HG03280 (cell line): ENCODE results near the gene CCDC50.

ENCODE experiments used
- ATAC-seq: cut with Tn5 transposase; IDR thresholded peaks from one replicate; pipeline ENCODE4 v1.9.1; 2021; ENCODE audit warnings: mild to moderate bottlenecking, moderate library complexity; ENCODE audit not compliant: unreplicated experiment

The CCDC50 gene

DNA sequence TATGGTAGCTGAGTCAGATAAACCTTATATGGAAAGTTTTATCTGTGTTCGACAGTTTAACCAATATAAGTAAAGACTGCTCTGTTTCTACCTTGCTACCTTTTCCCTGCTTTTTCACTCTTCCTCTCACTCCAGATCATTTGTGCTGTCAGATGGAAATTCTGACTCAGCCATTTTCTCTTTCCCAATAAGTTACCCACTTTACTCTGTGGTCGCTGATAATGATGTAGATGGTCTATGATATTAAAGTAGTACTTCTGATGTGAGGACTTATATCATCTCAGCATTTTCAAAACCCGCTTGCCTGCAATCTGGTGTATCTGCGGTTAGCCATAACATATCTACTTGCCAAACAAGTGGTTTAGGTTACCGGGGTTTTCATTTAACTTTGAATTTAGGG, 16.1 kb downstream of the CCDC50 start:
- no peak for ATAC-seq

GRCh38 chr3:191347228-191347627, 18.0 kb downstream of the CCDC50 start:
- ATAC-seq, result no peak

DNA sequence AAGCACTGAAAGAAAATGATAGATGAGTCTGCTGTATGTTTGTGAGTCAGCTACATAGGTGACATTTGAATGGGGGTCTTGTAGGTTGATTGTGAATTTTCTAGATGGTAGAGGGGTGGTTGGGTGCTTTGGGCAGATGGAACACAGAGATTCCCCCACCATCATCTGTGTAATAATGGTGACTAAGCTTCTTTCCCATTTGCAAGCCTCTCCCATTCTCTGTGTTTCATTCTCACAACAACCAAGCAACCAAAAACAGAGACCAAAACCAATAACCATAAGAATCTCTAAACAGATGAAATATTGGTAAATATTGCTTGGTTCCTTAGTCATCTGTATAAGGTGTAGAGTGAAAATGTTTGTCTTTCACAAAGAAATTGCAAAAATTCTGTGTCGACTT, 18.9 kb downstream of the CCDC50 start:
- no peak for ATAC-seq

- no peak for ATAC-seq
Measured at GRCh38 chr3:191350396-191351090, 21.3 kb downstream of the CCDC50 start.

GRCh38 chr3:191352014-191352413, 22.8 kb downstream of the CCDC50 start:
- ATAC-seq, result no peak

DNA sequence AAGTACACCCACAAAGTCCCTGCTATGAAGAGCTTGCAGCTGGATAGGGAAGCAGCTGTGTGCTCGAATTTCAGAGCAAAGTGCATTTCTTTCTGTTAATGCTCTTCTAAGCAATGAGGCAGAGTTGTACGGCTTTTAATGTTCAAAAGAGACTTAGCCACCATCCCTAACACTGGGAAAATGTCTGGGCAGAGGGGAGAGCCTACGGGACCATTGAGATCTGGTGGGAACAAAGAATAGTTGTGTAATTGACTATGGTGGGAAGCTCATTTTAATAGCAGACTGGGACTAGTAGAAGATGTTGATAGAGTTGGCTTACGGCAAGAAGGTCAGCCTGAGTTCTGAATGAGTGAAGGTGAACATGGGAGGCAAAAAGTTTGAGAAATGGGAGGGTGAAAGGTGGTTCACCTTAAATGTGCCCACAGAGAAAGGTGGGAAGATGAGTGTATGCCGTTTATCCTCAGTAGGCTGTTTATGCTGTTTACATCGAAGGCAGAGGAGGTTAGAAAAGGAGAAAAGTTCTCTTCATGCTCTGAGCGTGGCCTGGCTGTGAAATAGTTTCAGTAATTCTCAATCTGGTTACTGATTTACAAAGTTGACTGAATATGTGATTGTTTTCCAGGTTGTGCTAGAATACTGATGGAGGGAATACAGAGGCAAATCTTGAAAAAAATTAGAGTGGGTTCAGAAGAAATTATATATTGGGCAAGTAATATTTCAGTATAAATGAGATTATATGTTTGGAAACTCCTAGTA, 24.0 kb downstream of the CCDC50 start:
- no peak for ATAC-seq

DNA sequence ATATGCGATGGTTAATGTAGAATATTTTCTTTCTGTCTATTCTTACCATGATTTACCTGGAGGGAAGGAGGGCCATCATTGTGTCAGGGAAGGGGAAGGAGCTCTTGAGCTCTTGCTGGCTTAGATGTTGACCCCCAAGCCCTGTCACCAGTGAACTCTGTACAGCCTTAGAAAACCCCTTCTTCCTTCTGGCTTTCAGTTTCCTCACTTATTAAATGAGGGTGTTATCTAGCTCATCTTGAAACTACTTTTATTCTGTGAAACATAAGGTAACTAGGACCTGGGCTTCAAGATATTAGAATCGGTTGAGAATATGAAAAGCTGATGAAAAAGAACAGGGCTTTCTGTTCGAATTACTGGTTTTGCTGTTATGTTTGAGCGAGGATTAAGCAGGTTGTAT, 26.2 kb downstream of the CCDC50 start:
- peak; percentile 56 for ATAC-seq

DNA sequence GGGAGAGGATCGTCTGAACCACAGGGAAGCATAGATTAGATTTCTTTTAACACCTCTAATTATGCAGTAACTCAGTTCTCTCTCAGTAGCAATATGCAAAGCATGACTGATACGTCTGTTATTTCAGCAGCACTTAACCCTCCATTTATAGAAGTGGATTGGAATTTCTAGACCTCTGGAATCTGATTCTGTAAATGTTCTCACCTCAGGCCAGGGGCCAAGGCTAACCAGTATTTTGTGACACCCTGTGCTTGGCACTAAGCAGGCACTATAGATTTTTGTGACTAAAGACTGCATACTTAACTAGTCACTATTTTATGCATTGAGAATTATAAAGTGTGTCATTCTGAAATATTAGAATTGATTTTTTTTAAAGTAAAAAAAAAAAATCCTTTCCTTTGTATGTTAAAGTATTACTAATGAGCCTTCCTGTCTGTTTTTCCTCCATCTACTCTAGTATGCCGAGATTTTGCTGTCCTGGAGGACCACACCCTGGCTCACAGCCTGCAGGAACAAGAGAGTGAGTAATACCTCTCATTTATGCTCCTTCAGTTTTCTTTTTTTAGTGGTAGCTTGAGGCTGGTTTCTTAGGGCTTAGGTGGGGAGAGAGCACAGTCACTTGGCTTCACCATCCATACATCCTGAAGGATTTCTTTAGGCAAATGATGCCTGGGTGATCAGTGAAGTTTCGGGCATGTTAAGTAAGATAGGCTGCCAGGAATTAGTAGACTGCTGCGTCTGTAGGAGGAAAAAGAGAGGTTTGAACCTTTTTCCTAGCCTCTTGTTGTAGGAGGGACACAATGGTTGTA, 27.6 kb downstream of the CCDC50 start:
- ATAC-seq, result no peak

DNA sequence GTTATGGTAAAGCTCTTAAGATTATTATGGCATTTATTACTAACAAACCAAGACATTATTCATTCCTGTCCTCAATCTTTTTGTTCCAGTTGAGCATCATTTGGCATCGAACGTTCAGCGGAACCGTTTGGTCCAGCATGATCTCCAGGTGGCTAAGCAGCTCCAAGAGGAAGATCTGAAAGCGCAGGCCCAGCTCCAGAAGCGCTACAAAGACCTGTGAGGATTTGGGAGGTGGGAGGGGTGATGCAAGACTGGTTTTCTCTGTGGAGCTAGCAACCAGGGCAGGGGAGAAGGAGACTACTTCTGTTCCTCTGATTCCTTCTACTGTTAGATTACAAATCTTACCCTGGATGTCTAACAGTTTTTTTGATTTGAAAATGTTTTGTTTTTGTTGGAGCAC, 28.7 kb downstream of the CCDC50 start:
- ATAC-seq, result no peak

DNA sequence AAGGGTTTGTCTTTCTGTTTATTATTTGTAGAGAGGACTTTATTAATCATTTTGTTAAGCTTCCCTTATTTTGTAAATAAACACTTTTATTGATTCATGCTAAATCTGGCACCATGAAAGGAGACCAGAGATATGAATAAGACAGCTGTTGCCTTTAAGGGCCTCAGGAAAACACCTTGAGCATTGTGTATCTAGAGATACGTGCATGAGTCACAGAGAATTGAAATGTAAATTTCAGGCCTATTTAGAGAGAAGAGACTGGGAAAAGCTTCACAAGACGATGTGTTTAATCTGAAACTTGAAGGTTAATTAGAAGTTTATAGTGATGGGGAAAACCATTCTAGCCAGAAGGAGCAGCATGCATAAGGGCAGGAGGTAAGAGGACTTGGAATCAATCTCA, 29.7 kb downstream of the CCDC50 start:
- ATAC-seq, result peak; percentile 32

GRCh38 chr3:191360620-191361019, 31.4 kb downstream of the CCDC50 start:
- no peak for ATAC-seq

GRCh38 chr3:191361456-191361855, 32.3 kb downstream of the CCDC50 start:
- no peak for ATAC-seq

- no peak for ATAC-seq
Measured at GRCh38 chr3:191362037-191362436, 32.8 kb downstream of the CCDC50 start.

DNA sequence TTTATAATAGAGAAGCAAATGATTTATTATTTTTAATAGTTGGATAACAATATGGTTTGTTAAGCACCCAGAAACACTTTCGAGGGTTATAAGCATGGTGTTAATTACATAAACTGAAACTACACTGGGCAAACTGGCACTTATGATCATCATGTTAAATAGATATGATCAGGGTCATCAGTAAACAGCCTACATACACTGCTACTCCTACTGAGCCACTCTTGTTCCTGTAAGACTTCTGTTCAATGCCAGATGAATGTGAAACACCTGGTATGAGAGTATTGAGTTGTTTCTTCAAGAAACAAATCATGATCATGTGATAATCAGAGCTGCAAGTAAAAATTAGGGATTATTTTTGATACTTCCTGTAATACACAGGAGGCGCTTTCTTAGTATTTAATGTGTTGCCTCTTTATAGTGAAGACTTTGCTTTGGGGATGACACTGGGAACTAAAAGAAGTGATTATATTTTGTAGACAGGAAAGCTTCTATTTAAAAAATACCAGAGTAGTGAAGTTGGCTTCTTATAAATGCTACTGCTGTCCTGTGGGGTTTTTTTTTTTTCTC, 33.4 kb downstream of the CCDC50 start:
- ATAC-seq, result no peak

GRCh38 chr3:191363221-191363620, 34.0 kb downstream of the CCDC50 start:
- ATAC-seq, result no peak

DNA sequence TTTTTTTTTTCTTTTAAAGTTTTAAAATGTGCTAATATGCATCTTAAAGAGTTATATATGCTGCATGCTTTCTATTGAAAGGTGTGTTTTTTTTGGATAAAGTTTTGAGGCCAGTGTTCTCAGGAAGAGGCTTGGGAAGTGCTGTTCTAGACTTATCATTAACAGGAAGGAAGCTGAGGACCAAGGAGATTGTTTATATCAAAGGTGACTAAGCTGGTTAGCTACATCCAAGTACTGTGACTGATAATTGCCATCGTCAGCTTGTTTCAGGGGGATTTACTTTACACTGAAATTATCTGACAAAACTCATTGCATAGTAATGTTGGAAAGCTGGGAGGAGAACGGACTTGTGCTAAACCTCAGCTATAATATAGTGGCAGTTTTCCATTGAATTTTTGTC, 37.5 kb downstream of the CCDC50 start:
- ATAC-seq, result no peak

- ATAC-seq, result no peak
Measured at GRCh38 chr3:191368755-191369615, 39.8 kb downstream of the CCDC50 start.

DNA sequence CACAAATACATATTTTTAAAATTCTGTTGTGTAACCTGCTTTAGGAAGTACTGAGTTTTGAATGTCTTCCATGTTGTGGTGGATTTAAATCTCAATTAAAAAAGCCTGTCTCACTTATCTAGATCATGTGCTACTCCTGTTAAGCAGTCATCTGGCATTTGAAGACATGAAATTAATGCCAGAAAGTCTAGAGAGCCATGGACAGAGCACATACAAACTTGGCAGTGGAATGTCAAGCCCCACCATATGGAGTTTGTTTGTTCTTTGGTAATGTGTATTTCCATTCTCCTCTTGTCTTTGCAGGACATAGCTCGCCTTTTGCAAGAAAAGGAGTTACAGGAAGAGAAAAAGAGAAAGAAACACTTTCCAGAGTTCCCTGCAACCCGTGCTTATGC, 40.4 kb downstream of the CCDC50 start:
- no peak for ATAC-seq

GRCh38 chr3:191372122-191372521, 42.9 kb downstream of the CCDC50 start:
- no peak for ATAC-seq

GRCh38 chr3:191373327-191373726, 44.1 kb downstream of the CCDC50 start:
- no peak for ATAC-seq
